HL-60 (cell line): ENCODE results near the gene CDC26.

Source experiments
- CTCF ChIP-seq: IDR thresholded peaks from one replicate; pipeline ENCODE4 v1.5.1; 2011; ENCODE audit warnings: low read length, control low read depth, inconsistent platforms; ENCODE audit not compliant: insufficient read depth
- GABPA ChIP-seq: IDR thresholded peaks from 2 replicates; pipeline ENCODE4 v1.6.1; 2012; ENCODE audit warnings: low read depth
- POLR2AphosphoS5 ChIP-seq: IDR thresholded peaks from 2 replicates; pipeline ENCODE4 v1.6.1; 2012; ENCODE audit warnings: low read depth
- REST ChIP-seq: IDR thresholded peaks from 2 replicates; pipeline ENCODE4 v1.6.1; 2012; ENCODE audit warnings: low read depth; ENCODE audit not compliant: insufficient replicate concordance
- SPI1 ChIP-seq: IDR thresholded peaks from 2 replicates; pipeline ENCODE4 v1.6.1; 2012; ENCODE audit warnings: low read depth, mild to moderate bottlenecking, borderline replicate concordance

GRCh38 chr9:113237026-113237425, 38.3 kb downstream of the CDC26 start:
- TF ChIP-seq CTCF, result no peak
- TF ChIP-seq POLR2AphosphoS5, result no peak
- TF ChIP-seq SPI1, result no peak
- TF ChIP-seq REST, result no peak
- TF ChIP-seq GABPA, result no peak
